HuH-7.5 (cell line): ENCODE data around the gene DOHH.

Experiments used
- DNase-seq: peaks from one replicate; pipeline ENCODE4 v3.0.0; 2011; ENCODE audit warnings: low spot score

Gene DOHH

GRCh38 chr19:3478409-3479176, 21.9 kb downstream of the DOHH start:
- DNase-seq: no peak

- DNase-seq: no peak
Observed at GRCh38 chr19:3477951-3478350, 22.5 kb downstream of the DOHH start.

GRCh38 chr19:3477506-3477905, 23.0 kb downstream of the DOHH start:
- no peak for DNase-seq

- DNase-seq: no peak
Observed at GRCh38 chr19:3476830-3477229, 23.6 kb downstream of the DOHH start.

GRCh38 chr19:3475449-3475848, 25.0 kb downstream of the DOHH start:
- DNase-seq: no peak

- DNase-seq: no peak
Observed at GRCh38 chr19:3474614-3475013, 25.9 kb downstream of the DOHH start.

- no peak for DNase-seq
Observed at GRCh38 chr19:3474010-3474409, 26.5 kb downstream of the DOHH start.

- no peak for DNase-seq
Observed at GRCh38 chr19:3471954-3472655, 28.4 kb downstream of the DOHH start.

GRCh38 chr19:3470500-3471128, 29.9 kb downstream of the DOHH start:
- DNase-seq: no peak

GRCh38 chr19:3469638-3470499, 30.6 kb downstream of the DOHH start:
- no peak for DNase-seq

GRCh38 chr19:3468211-3468610, 32.3 kb downstream of the DOHH start:
- no peak for DNase-seq

GRCh38 chr19:3467437-3468198, 32.9 kb downstream of the DOHH start:
- DNase-seq: no peak

GRCh38 chr19:3466635-3467034, 33.8 kb downstream of the DOHH start:
- no peak for DNase-seq

- no peak for DNase-seq
Observed at GRCh38 chr19:3465552-3465951, 34.9 kb downstream of the DOHH start.

GRCh38 chr19:3464587-3465235, 35.8 kb downstream of the DOHH start:
- DNase-seq: no peak

GRCh38 chr19:3463714-3464586, 36.5 kb downstream of the DOHH start:
- DNase-seq: no peak

- no peak for DNase-seq
Observed at GRCh38 chr19:3462991-3463713, 37.3 kb downstream of the DOHH start.

GRCh38 chr19:3459965-3460582, 40.4 kb downstream of the DOHH start:
- DNase-seq: no peak
